Umbilical cord (tissue), 2 donors: ENCODE data around the gene GABBR2. TPM values are rescaled to one million over a fixed set of nuclear protein-coding genes. Genes with fewer than 3 reads are reported as not detected.

Source experiments
- DNase-seq: peaks from one replicate; pipeline ENCODE4 v3.0.0-alpha.2; 2015; ENCODE audit warnings: low spot score
- total RNA-seq: library from RNA; depleted of rRNA; stranded (reverse); fragments of >200 nt; gene quantifications from one replicate; pipeline ENCODE4 v1.2.3, GENCODE V29; 2014; ENCODE audit warnings: low replicate concordance; ENCODE audit not compliant: insufficient read depth

GABBR2 gene
- total RNA-seq, 1 donor from 2014 or later: 0.24 TPM

GRCh38 chr9:98545021-98545420, 163.7 kb downstream of the GABBR2 start:
- no peak for DNase-seq

- DNase-seq: no peak
These were observed 167.0 kb downstream of the GABBR2 start for GRCh38 chr9:98541684-98542230.

GRCh38 chr9:98540476-98540875, 168.3 kb downstream of the GABBR2 start:
- DNase-seq: no peak

GRCh38 chr9:98539954-98540353, 168.8 kb downstream of the GABBR2 start:
- no peak for DNase-seq

GRCh38 chr9:98538626-98539031, 170.1 kb downstream of the GABBR2 start:
- DNase-seq: no peak

GRCh38 chr9:98538203-98538602, 170.5 kb downstream of the GABBR2 start:
- DNase-seq: no peak

- no peak for DNase-seq
These were observed 172.1 kb downstream of the GABBR2 start for GRCh38 chr9:98536542-98537173.

- no peak for DNase-seq
These were observed 174.9 kb downstream of the GABBR2 start for GRCh38 chr9:98533866-98534265.

- no peak for DNase-seq
These were observed 175.6 kb downstream of the GABBR2 start for GRCh38 chr9:98533132-98533531.

GRCh38 chr9:98532574-98532973, 176.2 kb downstream of the GABBR2 start:
- DNase-seq: no peak

GRCh38 chr9:98532147-98532546, 176.6 kb downstream of the GABBR2 start:
- no peak for DNase-seq

- DNase-seq: no peak
These were observed 177.8 kb downstream of the GABBR2 start for GRCh38 chr9:98530806-98531386.

GRCh38 chr9:98530275-98530674, 178.5 kb downstream of the GABBR2 start:
- no peak for DNase-seq

- DNase-seq: no peak
These were observed 178.9 kb downstream of the GABBR2 start for GRCh38 chr9:98529841-98530240.

GRCh38 chr9:98523231-98523901, 185.4 kb downstream of the GABBR2 start:
- DNase-seq: no peak

GRCh38 chr9:98522487-98522886, 186.2 kb downstream of the GABBR2 start:
- no peak for DNase-seq

- no peak for DNase-seq
These were observed 187.6 kb downstream of the GABBR2 start for GRCh38 chr9:98521141-98521540.

GRCh38 chr9:98520221-98520960, 188.3 kb downstream of the GABBR2 start:
- DNase-seq: no peak

- DNase-seq: no peak
These were observed 189.1 kb downstream of the GABBR2 start for GRCh38 chr9:98519641-98520040.

- no peak for DNase-seq
These were observed 190.2 kb downstream of the GABBR2 start for GRCh38 chr9:98518556-98518955.

- DNase-seq: no peak
These were observed 191.0 kb downstream of the GABBR2 start for GRCh38 chr9:98517761-98518160.

- DNase-seq: no peak
These were observed 191.7 kb downstream of the GABBR2 start for GRCh38 chr9:98516897-98517503.
